NCI-H2107 treated with DMSO at 0.1 percent for 48 hours (cell line): ENCODE measurements around the gene CYP4F11.
"Not testable (repeated sequence)": the region's sequence is repeated elsewhere in the genome, so short reads cannot be mapped to it uniquely, and the experiment has no call there.

Source experiments
- DNase-seq: peaks from one replicate; lab custom pipeline; 2025; ENCODE audit not compliant: unreplicated experiment; lab: John Stamatoyannopoulos, UW

Gene CYP4F11

GRCh38 chr19:15923702-15924101, 10.6 kb downstream of the CYP4F11 start:
- no peak for DNase-seq

- no peak for DNase-seq
These were observed 12.3 kb downstream of the CYP4F11 start for GRCh38 chr19:15922021-15922420.

- DNase-seq = no peak
These were observed 15.1 kb downstream of the CYP4F11 start for GRCh38 chr19:15919243-15919642.

GRCh38 chr19:15915109-15915508, 19.2 kb downstream of the CYP4F11 start:
- no peak for DNase-seq

GRCh38 chr19:15913830-15914229, 20.5 kb downstream of the CYP4F11 start:
- no peak for DNase-seq

- no peak for DNase-seq
These were observed 20.9 kb downstream of the CYP4F11 start for GRCh38 chr19:15913384-15913783.

- no peak for DNase-seq
These were observed 22.6 kb downstream of the CYP4F11 start for GRCh38 chr19:15911599-15912235.

- no peak for DNase-seq
These were observed 29.3 kb downstream of the CYP4F11 start for GRCh38 chr19:15905026-15905425.

GRCh38 chr19:15902898-15903297, 31.4 kb downstream of the CYP4F11 start:
- not testable (repeated sequence) for DNase-seq

- DNase-seq = no peak
These were observed 32.1 kb downstream of the CYP4F11 start for GRCh38 chr19:15902254-15902653.

GRCh38 chr19:15900504-15900903, 33.8 kb downstream of the CYP4F11 start:
- DNase-seq = no peak

GRCh38 chr19:15900032-15900431, 34.3 kb downstream of the CYP4F11 start:
- DNase-seq = not testable (repeated sequence)

- not testable (repeated sequence) for DNase-seq
These were observed 34.8 kb downstream of the CYP4F11 start for GRCh38 chr19:15899561-15899960.

GRCh38 chr19:15897738-15898276, 36.5 kb downstream of the CYP4F11 start, which contains the start of gene CYP4F2:
Gene CYP4F2 (minus strand): TSS chr19:15898074. CDS start chr19:15897611, 463 bp downstream.
- no peak for DNase-seq

- no peak for DNase-seq
These were observed 37.1 kb downstream of the CYP4F11 start for GRCh38 chr19:15897026-15897737.

GRCh38 chr19:15895876-15896430, 38.4 kb downstream of the CYP4F11 start:
- no peak for DNase-seq

GRCh38 chr19:15894359-15894758, 40.0 kb downstream of the CYP4F11 start:
- no peak for DNase-seq

- DNase-seq = no peak
These were observed 40.9 kb downstream of the CYP4F11 start for GRCh38 chr19:15893477-15893876.

GRCh38 chr19:15892012-15892411, 42.3 kb downstream of the CYP4F11 start:
- DNase-seq = no peak

GRCh38 chr19:15891434-15891833, 42.9 kb downstream of the CYP4F11 start:
- no peak for DNase-seq

GRCh38 chr19:15889339-15889738, 45.0 kb downstream of the CYP4F11 start:
- not testable (repeated sequence) for DNase-seq

GRCh38 chr19:15885919-15886318, 48.4 kb downstream of the CYP4F11 start:
- no peak for DNase-seq
